Smooth muscle cell (in vitro differentiated cells): Measurements from ENCODE around the gene CEP120. TPM values are rescaled to one million over a fixed set of nuclear protein-coding genes. Genes with fewer than 3 reads are reported as not detected.

Experiments used
- DNase-seq: peaks from one replicate; lab custom pipeline; 2025; ENCODE audit not compliant: unreplicated experiment; lab: John Stamatoyannopoulos, UW
- H2AFZ ChIP-seq: fragments of 200-600 bp; sonication (generic); 2 replicates; pipeline ENCODE4 v1.6.0; 2016; ENCODE audit warnings: antibody characterized with exemption, low read depth, mild to moderate bottlenecking
- H3F3A ChIP-seq: fragments of 200-600 bp; sonication (generic); 2 replicates; pipeline ENCODE4 v1.6.0; 2017; ENCODE audit warnings: antibody characterized with exemption, low read depth
- H3K27ac ChIP-seq: fragments of 200-600 bp; sonication (generic); 2 replicates; pipeline ENCODE4 v1.5.1; 2016; ENCODE audit warnings: low read depth, mild to moderate bottlenecking
- H3K27me3 ChIP-seq: fragments of 200-600 bp; sonication (generic); 2 replicates; pipeline ENCODE4 v1.6.1; 2016; ENCODE audit warnings: low read depth, mild to moderate bottlenecking
- H3K36me3 ChIP-seq: fragments of 200-600 bp; sonication (generic); 2 replicates; pipeline ENCODE4 v1.5.1; 2016; ENCODE audit warnings: low read depth
- H3K4me1 ChIP-seq: fragments of 200-600 bp; sonication (generic); 2 replicates; pipeline ENCODE4 v1.5.1; 2016; ENCODE audit warnings: low read depth
- H3K4me2 ChIP-seq: fragments of 200-600 bp; sonication (generic); 2 replicates; pipeline ENCODE4 v1.6.0; 2016; ENCODE audit warnings: mild to moderate bottlenecking
- H3K4me3 ChIP-seq: fragments of 200-600 bp; sonication (generic); 2 replicates; pipeline ENCODE4 v1.5.1; 2016; ENCODE audit warnings: mild to moderate bottlenecking
- H3K79me2 ChIP-seq: fragments of 200-600 bp; sonication (generic); 2 replicates; pipeline ENCODE4 v1.6.0; 2016; ENCODE audit warnings: low read depth, mild to moderate bottlenecking
- H3K9ac ChIP-seq: fragments of 200-600 bp; sonication (generic); 2 replicates; pipeline ENCODE4 v1.6.0; 2016; ENCODE audit warnings: low read depth
- H3K9me3 ChIP-seq: fragments of 200-600 bp; sonication (generic); replicated peaks from 2 replicates; pipeline ENCODE4 v1.5.1; 2016; ENCODE audit warnings: low read depth
- H4K20me1 ChIP-seq: fragments of 200-600 bp; sonication (generic); 2 replicates; pipeline ENCODE4 v1.6.0; 2016; ENCODE audit warnings: low read depth
- CTCF ChIP-seq: fragments of 200-600 bp; sonication (generic); IDR thresholded peaks from 2 replicates; pipeline ENCODE4 v1.5.1; 2017; ENCODE audit warnings: borderline replicate concordance, mild to moderate bottlenecking, antibody characterized with exemption; ENCODE audit not compliant: insufficient read depth, poor library complexity, severe bottlenecking
- WGBS: methylation state at CpG from one replicate; pipeline ENCODE4 v1.1.7; 2016; ENCODE audit warnings: low lambda C conversion rate; 5-methylcytosine and 5-hydroxymethylcytosine counted together
- polyA plus RNA-seq: library from polyadenylated mRNA; unstranded; fragments of >200 nt; fragmentation: Nextera tagmentation; extraction: Ambion mirVana; gene quantifications from 2 replicates; pipeline ENCODE4 v1.2.1, GENCODE V29; 2016
- total RNA-seq: library from RNA; depleted of rRNA; stranded (reverse); fragments of >200 nt; gene quantifications from 2 replicates; pipeline ENCODE4 v1.2.3, GENCODE V29; 2014

The CEP120 gene
- total and polyA plus RNA-seq, 2 experiments from 2014 or later = 6.5 to 30.2 TPM

- peak overlapping the region; percentile 52 for H3K4me2 ChIP-seq
- peak overlapping the region; percentile 79 for H2AFZ ChIP-seq
- peaks cover 8% of the 10 kb centered on the region for H3F3A ChIP-seq
- DNase-seq = no peak
- no peaks in the 10 kb centered on the region for H3K4me1 ChIP-seq
- no peaks in the 10 kb centered on the region for H4K20me1 ChIP-seq
- H3K27me3 ChIP-seq = no peaks in the 10 kb centered on the region
- H3K79me2 ChIP-seq = no peaks in the 10 kb centered on the region
- H3K9ac ChIP-seq = no peak overlapping the region
- no peak for TF ChIP-seq CTCF
- no peaks in the 10 kb centered on the region for H3K36me3 ChIP-seq
- H3K4me3 ChIP-seq = no peak overlapping the region
- no peaks in the 10 kb centered on the region for H3K9me3 ChIP-seq
- H3K27ac ChIP-seq = peak overlapping the region; percentile 72
- 35% methylated on average over 2 of the region's 2 CpGs for WGBS
Observed at GRCh38 chr5:123429993-123430392, 6.8 kb upstream of the CEP120 start.

- H3K9me3 ChIP-seq = no peaks in the 10 kb centered on the region
- H3K36me3 ChIP-seq = no peaks in the 10 kb centered on the region
- no peak for TF ChIP-seq CTCF
- no peak overlapping the region for H3K4me3 ChIP-seq
- H3K4me1 ChIP-seq = no peaks in the 10 kb centered on the region
- WGBS = 39% methylated on average over 3 of the region's 3 CpGs
- no peaks in the 10 kb centered on the region for H4K20me1 ChIP-seq
- H2AFZ ChIP-seq = peak overlapping the region; percentile 25
- DNase-seq = no peak
- H3F3A ChIP-seq = peaks cover 8% of the 10 kb centered on the region
- peak overlapping the region; percentile 72 for H3K27ac ChIP-seq
- no peak overlapping the region for H3K9ac ChIP-seq
- no peaks in the 10 kb centered on the region for H3K79me2 ChIP-seq
- no peaks in the 10 kb centered on the region for H3K27me3 ChIP-seq
- peak overlapping the region; percentile 52 for H3K4me2 ChIP-seq
Observed at GRCh38 chr5:123429221-123429954, 6.2 kb upstream of the CEP120 start.

- Histone ChIP-seq H3K27ac (peak overlapping the region; percentile 72), H3K4me2 (peak overlapping the region; percentile 52)
Observed at GRCh38 chr5:123428521-123429220, 5.5 kb upstream of the CEP120 start.

More at GRCh38 chr5:123428521-123429220, 5.5 kb upstream of the CEP120 start:
- H3K4me1 ChIP-seq = peaks cover 5% of the 10 kb centered on the region
- H3F3A ChIP-seq = peaks cover 8% of the 10 kb centered on the region
- H3K79me2 ChIP-seq = no peaks in the 10 kb centered on the region
- no peak overlapping the region for H3K4me3 ChIP-seq
- no peak for TF ChIP-seq CTCF
- H3K36me3 ChIP-seq = no peaks in the 10 kb centered on the region
- no peak overlapping the region for H3K9ac ChIP-seq
- peak overlapping the region; percentile 24 for H2AFZ ChIP-seq
- no peak for DNase-seq
- no peaks in the 10 kb centered on the region for H4K20me1 ChIP-seq
- H3K9me3 ChIP-seq = no peaks in the 10 kb centered on the region
- WGBS = 95% methylated on average over 3 of the region's 3 CpGs
- H3K27me3 ChIP-seq = no peaks in the 10 kb centered on the region
